B cell (primary cell): Measurements from ENCODE around the gene RPUSD2. TPM values are rescaled to one million over a fixed set of nuclear protein-coding genes. Genes with fewer than 3 reads are reported as not detected.
"Not testable (repeated sequence)": the region's sequence is repeated elsewhere in the genome, so short reads cannot be mapped to it uniquely, and the experiment has no call there.

Source experiments
- ATAC-seq: fragments of 200-7000 bp; cut with Tn5 transposase; one replicate; pipeline ENCODE4 v1.10.0; 2021; ENCODE audit warnings: low read depth, mild to moderate bottlenecking, moderate number of reproducible peaks, moderate library complexity
- CTCF ChIA-PET: fragments of 350-600 bp; sonication (Branson Sonifier 250); formaldehyde crosslinking; loops from one replicate; lab custom pipeline; 2021; ENCODE audit warnings: antibody characterized with exemption, inconsistent platforms; lab: Charles Lee
- POLR2A ChIA-PET: fragments of 350-600 bp; sonication (Branson Sonifier 250); formaldehyde crosslinking; loops from one replicate; lab custom pipeline; 2021; ENCODE audit warnings: antibody characterized with exemption; lab: Charles Lee
- DNase-seq: peaks from one replicate; pipeline ENCODE4 v3.0.0; 2013
- H2AFZ ChIP-seq: 2 replicates; pipeline ENCODE4 v1.6.1; 2012; ENCODE audit warnings: mild to moderate bottlenecking, low read depth, low read length; ENCODE audit not compliant: insufficient read depth, poor library complexity, severe bottlenecking
- H3K27ac ChIP-seq, 2 donors: 1 replicate in 1 of 2; 2 replicates in 1 of 2; pipeline ENCODE4 v1.5.1; 2012 to 2013; ENCODE audit warnings: low read length in 2 of 2, mild to moderate bottlenecking in 2 of 2, moderate library complexity in 1 of 2
- H3K27me3 ChIP-seq, 4 experiments: fragments of 200-600 bp in 1 of 4; sonication (generic) in 1 of 4; replicated peaks in 1 of 4; 1 replicate in 2 of 4; 2 replicates in 2 of 4; pipeline versions ENCODE4 v1.6.1 to v1.7.0; 2013 to 2016; ENCODE audit warnings: low read length in 3 of 4, mild to moderate bottlenecking in 2 of 4, mixed read lengths in 1 of 4, moderate library complexity in 1 of 4; ENCODE audit not compliant: insufficient read depth in 4 of 4, control insufficient read depth in 3 of 4; ENCODE audit errors: control extremely low read depth in 1 of 4
- H3K36me3 ChIP-seq, 2 experiments: replicated peaks in 1 of 2; 1 replicate in 1 of 2; 2 replicates in 1 of 2; pipeline versions ENCODE4 v1.6.1 to v1.7.1; 2013; ENCODE audit warnings: low read length in 1 of 2; ENCODE audit not compliant: insufficient read depth in 2 of 2, control insufficient read depth in 1 of 2; ENCODE audit errors: control extremely low read depth in 1 of 2, extremely low read depth in 1 of 2
- H3K4me1 ChIP-seq, 2 donors: fragments of 200-600 bp in 1 of 2; sonication (generic) in 1 of 2; 1 replicate in 1 of 2; 2 replicates in 1 of 2; pipeline versions ENCODE4 v1.5.1 to v1.6.1; 2013 to 2017; ENCODE audit warnings: low read length in 2 of 2; ENCODE audit not compliant: control insufficient read depth in 2 of 2, insufficient read depth in 2 of 2
- H3K4me2 ChIP-seq: replicated peaks from 2 replicates; pipeline ENCODE3; 2012; ENCODE audit warnings: mild to moderate bottlenecking, low read depth, low read length; ENCODE audit not compliant: poor library complexity, severe bottlenecking
- H3K4me3 ChIP-seq, 5 experiments: fragments of 200-600 bp in 1 of 5; sonication (generic) in 1 of 5; 1 replicate in 3 of 5; 2 replicates in 2 of 5; pipeline versions ENCODE4 v1.5.1 to v1.7.0; 2011 to 2016; ENCODE audit warnings: low read length in 4 of 5, mild to moderate bottlenecking in 4 of 5, low read depth in 2 of 5, control low read depth in 1 of 5, moderate library complexity in 1 of 5; ENCODE audit not compliant: insufficient read depth in 1 of 5; ENCODE audit errors: control extremely low read depth in 1 of 5, extremely low read depth in 1 of 5
- H3K79me2 ChIP-seq: fragments of 200-600 bp; sonication (generic); one replicate; pipeline ENCODE4 v1.6.0; 2016; ENCODE audit warnings: low read length; ENCODE audit not compliant: control insufficient read depth, insufficient read depth
- H3K9ac ChIP-seq: fragments of 200-600 bp; sonication (generic); 2 replicates; pipeline ENCODE4 v1.6.1; 2017; ENCODE audit warnings: mild to moderate bottlenecking, low read length, moderate library complexity
- H3K9me3 ChIP-seq, 3 donors: one replicate each; pipeline versions ENCODE4 v1.6.1 to v1.7.1; 2013; ENCODE audit warnings: low read length in 2 of 3; ENCODE audit not compliant: control insufficient read depth in 2 of 3, insufficient read depth in 1 of 3; ENCODE audit errors: control extremely low read depth in 1 of 3
- H4K20me1 ChIP-seq: 2 replicates; pipeline ENCODE4 v1.6.0; 2012; ENCODE audit warnings: mild to moderate bottlenecking, low read length; ENCODE audit not compliant: insufficient read depth, control insufficient read depth, poor library complexity, severe bottlenecking
- H3K27ac Mint-ChIP-seq: one replicate; pipeline ENCODE4 v1.8.0; 2021; ENCODE audit warnings: mixed read lengths
- H3K27me3 Mint-ChIP-seq: one replicate; pipeline ENCODE4 v1.8.0; 2021; ENCODE audit warnings: mixed read lengths
- H3K4me1 Mint-ChIP-seq: one replicate; pipeline ENCODE4 v1.8.0; 2021; ENCODE audit warnings: mixed read lengths
- H3K4me3 Mint-ChIP-seq: one replicate; pipeline ENCODE4 v1.8.0; 2021; ENCODE audit warnings: mixed read lengths
- H3K9me3 Mint-ChIP-seq: one replicate; pipeline ENCODE4 v1.8.0; 2022; ENCODE audit warnings: mixed read lengths; ENCODE audit not compliant: insufficient read depth
- EZH2 ChIP-seq: IDR thresholded peaks from 2 replicates; pipeline ENCODE4 v1.6.1; 2012; ENCODE audit warnings: borderline replicate concordance, low read depth, mild to moderate bottlenecking, moderate library complexity, low read length; ENCODE audit not compliant: insufficient read depth, poor library complexity, severe bottlenecking
- WGBS: methylation state at CpG from one replicate; pipeline ENCODE4 v1.1.5; 2013; ENCODE audit warnings: missing lambda C conversion rate; ENCODE audit not compliant: insufficient coverage; 5-methylcytosine and 5-hydroxymethylcytosine counted together
- intact Hi-C: fragments of 100-400 bp; cut with micrococcal nuclease; formaldehyde crosslinking; loops from one replicate; pipeline ENCODE4 v1.10.0; 2022
- polyA plus RNA-seq: library from polyadenylated mRNA; depleted of rRNA; stranded (reverse); fragments of >200 nt; gene quantifications from 2 replicates; pipeline ENCODE4 v1.2.3, GENCODE V29; 2012
- total RNA-seq, 2 donors: library from RNA; stranded (reverse); fragments of 120-200 nt in 1 of 2; gene quantifications; 1 replicate in 1 of 2; 2 replicates in 1 of 2; pipeline versions ENCODE4 v1.2.3 to v1.2.4, GENCODE V29; 2013 to 2022
- TF ChIP-seq, protein P1 (sequence below): fragments of 200-600 bp; IDR thresholded peaks from one replicate; pipeline ENCODE4 v1.8.0; 2022; ENCODE audit warnings: antibody characterized with exemption, mild to moderate bottlenecking

RPUSD2 gene
- total and polyA plus RNA-seq, 2 donors (not counting 1 experiment from before 2014, with no cell fraction given): 9.8 to 21.1 TPM

DNA sequence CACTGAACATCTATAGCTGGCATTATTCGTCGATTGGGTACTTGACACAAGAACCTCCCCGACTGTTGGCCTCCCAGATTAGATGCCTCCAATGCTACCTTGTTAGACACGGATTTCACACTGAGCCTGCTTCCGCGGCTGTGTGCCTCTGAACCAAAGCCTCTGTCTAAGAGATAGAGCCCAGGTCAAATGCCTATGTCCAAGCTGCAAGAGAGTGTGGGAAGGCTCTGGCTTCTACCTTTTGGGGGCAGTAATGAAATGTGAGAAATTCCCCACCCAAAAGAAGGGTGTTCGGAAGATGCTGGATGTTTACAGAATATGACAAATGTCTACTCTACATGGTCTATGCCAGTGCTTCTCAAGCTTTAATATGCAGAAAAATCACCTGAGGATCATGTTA, 2.0 kb upstream of the RPUSD2 start:
- intact Hi-C loops: loop anchor here (5.0 to 10.0 kb wide), 3 partner anchors 125 to 548 kb away; partner anchors contain the start of genes BAHD1, INO80 and VPS18
- peaks cover 72% of the 10 kb centered on the region for H3K79me2 ChIP-seq
- no peak for ATAC-seq
- no peak overlapping the region for H3K4me2 ChIP-seq
- no peaks in the 10 kb centered on the region for H3K9me3 Mint-ChIP-seq
- H3K36me3 ChIP-seq: peaks cover 1 to 12% of the 10 kb centered on the region in 2 experiments
- peak overlapping the region; percentile 47 for H3K4me3 Mint-ChIP-seq
- DNase-seq: peak; percentile 30
- no peak overlapping the region for H3K27ac ChIP-seq
- H3K4me3 ChIP-seq: no peak overlapping the region
- TF ChIP-seq, protein P1, sequence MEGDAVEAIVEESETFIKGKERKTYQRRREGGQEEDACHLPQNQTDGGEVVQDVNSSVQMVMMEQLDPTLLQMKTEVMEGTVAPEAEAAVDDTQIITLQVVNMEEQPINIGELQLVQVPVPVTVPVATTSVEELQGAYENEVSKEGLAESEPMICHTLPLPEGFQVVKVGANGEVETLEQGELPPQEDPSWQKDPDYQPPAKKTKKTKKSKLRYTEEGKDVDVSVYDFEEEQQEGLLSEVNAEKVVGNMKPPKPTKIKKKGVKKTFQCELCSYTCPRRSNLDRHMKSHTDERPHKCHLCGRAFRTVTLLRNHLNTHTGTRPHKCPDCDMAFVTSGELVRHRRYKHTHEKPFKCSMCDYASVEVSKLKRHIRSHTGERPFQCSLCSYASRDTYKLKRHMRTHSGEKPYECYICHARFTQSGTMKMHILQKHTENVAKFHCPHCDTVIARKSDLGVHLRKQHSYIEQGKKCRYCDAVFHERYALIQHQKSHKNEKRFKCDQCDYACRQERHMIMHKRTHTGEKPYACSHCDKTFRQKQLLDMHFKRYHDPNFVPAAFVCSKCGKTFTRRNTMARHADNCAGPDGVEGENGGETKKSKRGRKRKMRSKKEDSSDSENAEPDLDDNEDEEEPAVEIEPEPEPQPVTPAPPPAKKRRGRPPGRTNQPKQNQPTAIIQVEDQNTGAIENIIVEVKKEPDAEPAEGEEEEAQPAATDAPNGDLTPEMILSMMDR: no peak
- TF ChIP-seq EZH2: no peak
- ChIA-PET CTCF (interaction anchor here (0.7 to 3.0 kb wide), 3 partner anchors 22 to 127 kb away, joined by 3 to 32 read pairs (median 3); no protein-coding TSS in a partner anchor), POLR2A (interaction anchor here (0.5 kb wide), 1 partner anchor 15 kb away, joined by 3 read pairs; no protein-coding TSS in a partner anchor)
- no peaks in the 10 kb centered on the region for H3K27me3 Mint-ChIP-seq
- H2AFZ ChIP-seq: no peak overlapping the region
- peaks cover 60% of the 10 kb centered on the region for H3K4me1 Mint-ChIP-seq
- no peaks in the 10 kb centered on the region for H3K9me3 ChIP-seq
- no peak overlapping the region for H3K9ac ChIP-seq
- no peaks in the 10 kb centered on the region for H3K27me3 ChIP-seq
- WGBS: 55% methylated on average over 6 of the region's 7 CpGs
- H3K27ac Mint-ChIP-seq: no peak overlapping the region
- peaks cover 12% of the 10 kb centered on the region for H4K20me1 ChIP-seq
- H3K4me1 ChIP-seq: peaks cover 38 to 46% of the 10 kb centered on the region in 2 donors

DNA sequence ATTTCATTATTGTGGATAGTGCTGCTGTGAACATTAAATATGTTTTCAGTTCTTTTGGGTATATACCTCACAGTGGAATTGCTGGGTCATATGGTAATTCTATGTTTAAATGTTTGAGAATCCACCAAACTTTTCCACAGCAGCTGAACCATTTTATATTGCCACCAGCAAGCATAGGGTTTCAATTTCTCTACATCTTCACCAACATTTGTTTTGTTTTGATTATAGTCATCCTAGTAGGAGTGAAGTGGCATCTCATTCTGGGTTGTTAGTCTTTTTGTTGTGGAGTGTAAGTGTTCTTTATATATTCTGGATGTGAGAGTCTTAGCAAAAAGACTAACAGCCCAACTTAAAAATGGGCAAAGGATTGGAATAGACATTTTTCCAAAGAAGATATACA, 6.0 kb downstream of the RPUSD2 start:
- H2AFZ ChIP-seq: no peak overlapping the region
- POLR2A ChIA-PET: interaction anchor here (1.0 kb wide), 1 partner anchor 21 kb away, joined by 3 read pairs; no protein-coding TSS in a partner anchor
- TF ChIP-seq, protein P1: no peak
- TF ChIP-seq EZH2: no peak
- DNase-seq: no peak
- no peak overlapping the region for H3K9ac ChIP-seq
- H3K4me1 ChIP-seq: peaks cover 6 to 7% of the 10 kb centered on the region in 2 donors
- H3K4me2 ChIP-seq: no peak overlapping the region
- Mint-ChIP-seq H3K4me3 (no peak overlapping the region), H3K27me3 (no peaks in the 10 kb centered on the region), H3K27ac (no peak overlapping the region), H3K9me3 (no peaks in the 10 kb centered on the region), H3K4me1 (peaks cover 20% of the 10 kb centered on the region)
- H3K4me3 ChIP-seq: no peak overlapping the region
- H3K36me3 ChIP-seq: peaks cover 0 to 27% of the 10 kb centered on the region in 2 experiments
- CTCF ChIA-PET: interaction anchor here (0.6 to 1.1 kb wide), 3 partner anchors 15 to 169 kb away, joined by 3 to 5 read pairs (median 3); no protein-coding TSS in a partner anchor
- intact Hi-C loops: no loop called here
- peak overlapping the region in 1 of 2 donors; percentile 45 for H3K27ac ChIP-seq
- no peaks in the 10 kb centered on the region for H3K9me3 ChIP-seq
- H4K20me1 ChIP-seq: peaks cover 3% of the 10 kb centered on the region
- H3K79me2 ChIP-seq: peaks cover 32% of the 10 kb centered on the region
- no peaks in the 10 kb centered on the region for H3K27me3 ChIP-seq
- ATAC-seq: no peak

DNA sequence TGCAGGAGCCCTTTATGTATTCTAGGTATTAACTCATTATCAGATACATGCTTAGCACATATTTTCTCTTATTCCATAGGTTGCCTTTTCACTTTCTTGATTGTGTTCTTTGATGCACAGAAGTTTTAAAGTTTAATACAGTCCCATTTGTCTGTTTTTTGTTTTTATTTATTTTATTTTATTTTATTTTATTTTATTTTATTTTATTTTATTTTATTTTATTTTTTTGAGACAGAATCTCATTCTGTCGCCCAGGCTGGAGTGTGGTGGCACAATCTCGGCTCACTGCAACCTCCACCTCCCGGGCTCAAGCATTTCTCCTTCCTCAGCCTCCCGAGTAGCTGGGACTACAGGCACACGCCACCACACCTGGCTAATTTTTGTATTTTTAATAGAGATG, 7.8 kb downstream of the RPUSD2 start:
- H3K27ac Mint-ChIP-seq, H3K27me3 Mint-ChIP-seq, H3K4me3 Mint-ChIP-seq, ATAC-seq, H3K9me3 ChIP-seq, H3K4me2 ChIP-seq, H3K4me1 Mint-ChIP-seq, H3K9me3 Mint-ChIP-seq, H4K20me1 ChIP-seq, H3K4me3 ChIP-seq, DNase-seq, H3K27ac ChIP-seq, intact Hi-C loops, H2AFZ ChIP-seq, H3K27me3 ChIP-seq, H3K9ac ChIP-seq, POLR2A ChIA-PET, H3K4me1 ChIP-seq: not testable (repeated sequence)
- CTCF ChIA-PET: interaction anchor here (1.4 kb wide), 1 partner anchor 13 kb away, joined by 4 read pairs; no protein-coding TSS in a partner anchor
- Histone ChIP-seq H3K79me2 (peaks cover 13% of the 10 kb centered on the region), H3K36me3 (peaks cover 0 to 22% of the 10 kb centered on the region in 2 experiments)
- no CpG with 5 or more reads among the region's 5 CpGs for WGBS
